ENCODE measurements around the gene C1orf52. TPM values are rescaled to one million over a fixed set of nuclear protein-coding genes. Genes with fewer than 3 reads are reported as not detected.

C1orf52 gene
- total RNA-seq, 1 experiment from 2014 or later, result 16.4 TPM

- DNase-seq, result peak; percentile 40
- no peak overlapping the region for H3K4me3 ChIP-seq
- no peaks in the 10 kb centered on the region for H3K9me3 ChIP-seq
- no peaks in the 10 kb centered on the region for H3K27me3 ChIP-seq
- no peaks in the 10 kb centered on the region for H3K36me3 ChIP-seq
Observed at GRCh38 chr1:85220756-85221201, 38.7 kb downstream of the C1orf52 start.

DNA sequence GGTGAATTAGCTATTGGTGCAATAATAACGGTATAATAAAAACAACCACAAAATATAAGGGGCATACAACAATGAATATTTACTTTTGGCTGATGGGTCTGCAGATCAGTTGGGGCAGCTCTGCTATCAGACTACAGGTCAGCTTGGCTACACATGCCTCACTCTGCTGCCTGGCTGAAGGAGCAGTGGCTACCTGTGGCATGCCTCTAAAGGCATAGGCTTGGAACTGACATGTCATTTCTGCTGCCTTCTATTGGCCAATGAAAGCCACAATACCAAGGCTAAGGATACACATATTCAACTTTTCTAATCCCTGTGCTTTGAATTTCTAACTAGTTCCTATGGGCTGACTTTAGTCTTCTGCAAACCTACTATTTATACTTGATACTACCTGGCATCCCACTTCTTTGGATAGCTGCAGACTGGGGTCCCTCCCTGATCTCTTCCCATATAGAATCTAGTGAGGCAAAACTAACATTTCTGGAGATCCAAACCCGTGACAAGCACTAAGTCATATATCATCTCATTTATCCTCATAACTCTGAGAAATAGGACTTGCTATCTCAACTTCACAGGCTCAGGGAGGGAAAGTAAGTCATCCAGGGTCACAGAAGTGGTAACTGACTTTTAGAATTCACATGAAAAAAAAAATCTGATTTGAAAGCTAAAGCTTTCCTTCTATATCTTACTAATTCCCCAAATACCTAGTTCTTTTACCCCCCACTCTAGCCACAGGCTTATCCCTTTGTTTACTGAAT, 39.4 kb downstream of the C1orf52 start:
- DNase-seq, result no peak
- Histone ChIP-seq H3K36me3 (no peaks in the 10 kb centered on the region), H3K4me3 (no peak overlapping the region), H3K9me3 (no peaks in the 10 kb centered on the region), H3K27me3 (no peaks in the 10 kb centered on the region)

- no peaks in the 10 kb centered on the region for H3K9me3 ChIP-seq
- H3K4me3 ChIP-seq, result no peak overlapping the region
- no peaks in the 10 kb centered on the region for H3K27me3 ChIP-seq
- DNase-seq, result no peak
- H3K36me3 ChIP-seq, result no peaks in the 10 kb centered on the region
Observed at GRCh38 chr1:85216697-85217096, 42.8 kb downstream of the C1orf52 start.

- DNase-seq, result no peak
- H3K4me3 ChIP-seq, result no peak overlapping the region
- no peaks in the 10 kb centered on the region for H3K9me3 ChIP-seq
- no peaks in the 10 kb centered on the region for H3K36me3 ChIP-seq
- no peaks in the 10 kb centered on the region for H3K27me3 ChIP-seq
Observed at GRCh38 chr1:85214654-85215053, 44.8 kb downstream of the C1orf52 start.

DNA sequence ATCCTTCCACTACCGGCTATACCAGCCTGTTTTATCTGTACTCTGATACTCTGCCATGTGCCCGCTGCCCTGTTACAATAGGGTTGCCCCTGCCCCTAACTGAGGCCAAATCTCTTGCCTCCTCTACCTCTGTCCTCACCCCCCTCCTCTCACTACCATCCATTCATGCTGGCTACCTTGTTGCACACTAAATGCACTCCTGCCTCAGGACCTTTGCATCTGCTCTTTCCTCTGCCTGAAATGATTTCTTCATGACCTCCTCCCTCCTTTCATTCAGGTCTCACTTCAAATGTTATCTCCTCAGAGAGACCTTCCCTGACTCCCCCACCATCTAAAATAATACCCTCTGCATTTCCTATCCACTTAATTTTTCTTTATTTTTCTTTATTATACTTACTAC, 51.0 kb downstream of the C1orf52 start:
- H3K27me3 ChIP-seq, result no peaks in the 10 kb centered on the region
- DNase-seq, result no peak
- H3K36me3 ChIP-seq, result no peaks in the 10 kb centered on the region
- H3K9me3 ChIP-seq, result no peaks in the 10 kb centered on the region
- no peak overlapping the region for H3K4me3 ChIP-seq

DNA sequence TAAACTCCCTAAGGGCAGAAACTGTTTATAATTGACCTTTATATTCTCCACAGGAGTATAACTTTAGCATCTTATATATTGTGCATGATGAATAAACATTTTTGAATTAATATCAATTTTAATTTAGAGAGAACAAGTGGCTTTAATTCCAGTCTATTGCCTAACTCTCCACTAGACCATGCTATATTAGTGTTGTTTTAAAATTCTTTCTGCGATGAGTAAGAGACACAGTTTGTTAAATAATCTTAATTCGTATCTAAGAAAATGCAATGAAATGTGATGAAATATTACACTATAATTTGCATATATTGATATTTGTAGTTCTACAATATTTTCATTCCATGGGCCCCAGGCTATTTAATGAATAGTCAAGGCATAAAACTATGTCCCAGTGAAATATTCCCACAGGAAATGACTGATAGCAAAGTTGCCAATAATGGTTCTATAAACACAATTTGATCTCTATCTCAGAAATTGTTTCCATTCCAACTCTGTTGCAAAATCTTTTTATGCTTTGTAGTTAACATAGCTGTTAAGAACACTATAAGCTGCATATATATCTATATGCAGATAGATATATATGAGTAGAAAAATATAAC, 55.8 kb downstream of the C1orf52 start:
- no peak overlapping the region for H3K4me3 ChIP-seq
- no peaks in the 10 kb centered on the region for H3K9me3 ChIP-seq

DNA sequence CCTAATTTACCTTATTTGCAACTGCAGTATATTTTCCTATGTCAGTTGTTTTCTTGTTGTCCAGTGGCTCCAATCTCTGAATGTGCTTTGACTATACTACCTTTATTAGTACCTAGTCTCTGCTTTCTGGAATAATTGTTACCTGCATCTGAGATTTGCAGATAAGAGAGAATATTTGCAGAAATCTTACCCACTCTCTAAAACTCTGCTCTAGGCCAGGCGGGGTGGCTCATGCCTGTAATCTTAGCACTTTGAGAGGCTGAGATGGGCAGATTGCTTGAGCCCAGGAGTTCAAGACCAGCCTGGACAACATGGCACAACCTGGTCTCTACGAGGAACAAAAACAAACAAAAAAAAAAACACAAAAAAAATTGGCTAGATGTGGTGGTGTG, 56.6 kb downstream of the C1orf52 start:
- H3K4me3 ChIP-seq, result no peak overlapping the region

More for the DNA sequence above, 55.8 kb downstream of the C1orf52 start:
- no peaks in the 10 kb centered on the region for H3K27me3 ChIP-seq
- no peaks in the 10 kb centered on the region for H3K36me3 ChIP-seq
- no peak for DNase-seq

DNA sequence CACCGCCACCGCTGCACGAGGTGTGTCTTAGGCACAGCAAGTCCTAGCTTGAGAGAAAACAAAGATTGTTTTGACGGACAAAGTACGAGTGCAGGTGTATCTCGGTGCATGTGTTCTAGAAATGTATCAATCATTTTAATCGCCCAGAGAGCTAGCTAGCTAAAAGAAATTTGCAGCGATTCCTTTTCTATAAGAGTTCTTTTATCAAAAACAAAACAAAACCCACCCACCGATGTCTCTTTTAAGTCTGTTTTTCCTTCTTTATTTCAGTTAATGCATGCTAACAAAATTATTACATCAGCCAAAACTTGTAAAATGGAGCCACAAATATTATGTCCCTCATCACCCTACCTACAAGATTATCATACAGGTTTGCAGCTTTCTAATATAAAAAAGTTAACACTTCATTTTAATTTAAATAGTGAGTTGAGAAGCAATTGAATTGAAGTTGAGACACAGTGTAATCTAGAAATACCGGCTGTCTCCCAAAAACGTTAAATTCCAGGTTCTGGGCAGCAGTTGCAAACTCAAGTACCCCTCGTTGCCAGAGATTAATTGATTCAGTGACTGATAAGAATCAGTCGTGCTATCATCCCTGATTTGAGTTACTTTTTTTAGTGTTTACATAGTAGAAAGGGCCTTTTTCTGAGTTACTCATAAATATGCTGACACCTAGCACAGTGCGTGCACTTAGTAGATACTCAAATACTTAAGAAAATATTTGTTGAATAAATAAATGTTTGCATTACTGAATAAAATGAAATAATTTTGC, 57.2 kb downstream of the C1orf52 start:
- H3K9me3 ChIP-seq, result no peaks in the 10 kb centered on the region
- no peak for DNase-seq
- H3K27me3 ChIP-seq, result no peaks in the 10 kb centered on the region
- H3K4me3 ChIP-seq, result peak overlapping the region; percentile 73
- H3K36me3 ChIP-seq, result no peaks in the 10 kb centered on the region

More for the DNA sequence above, 56.6 kb downstream of the C1orf52 start:
- Histone ChIP-seq H3K36me3 (no peaks in the 10 kb centered on the region), H3K9me3 (no peaks in the 10 kb centered on the region), H3K27me3 (no peaks in the 10 kb centered on the region)
- DNase-seq, result no peak

DNA sequence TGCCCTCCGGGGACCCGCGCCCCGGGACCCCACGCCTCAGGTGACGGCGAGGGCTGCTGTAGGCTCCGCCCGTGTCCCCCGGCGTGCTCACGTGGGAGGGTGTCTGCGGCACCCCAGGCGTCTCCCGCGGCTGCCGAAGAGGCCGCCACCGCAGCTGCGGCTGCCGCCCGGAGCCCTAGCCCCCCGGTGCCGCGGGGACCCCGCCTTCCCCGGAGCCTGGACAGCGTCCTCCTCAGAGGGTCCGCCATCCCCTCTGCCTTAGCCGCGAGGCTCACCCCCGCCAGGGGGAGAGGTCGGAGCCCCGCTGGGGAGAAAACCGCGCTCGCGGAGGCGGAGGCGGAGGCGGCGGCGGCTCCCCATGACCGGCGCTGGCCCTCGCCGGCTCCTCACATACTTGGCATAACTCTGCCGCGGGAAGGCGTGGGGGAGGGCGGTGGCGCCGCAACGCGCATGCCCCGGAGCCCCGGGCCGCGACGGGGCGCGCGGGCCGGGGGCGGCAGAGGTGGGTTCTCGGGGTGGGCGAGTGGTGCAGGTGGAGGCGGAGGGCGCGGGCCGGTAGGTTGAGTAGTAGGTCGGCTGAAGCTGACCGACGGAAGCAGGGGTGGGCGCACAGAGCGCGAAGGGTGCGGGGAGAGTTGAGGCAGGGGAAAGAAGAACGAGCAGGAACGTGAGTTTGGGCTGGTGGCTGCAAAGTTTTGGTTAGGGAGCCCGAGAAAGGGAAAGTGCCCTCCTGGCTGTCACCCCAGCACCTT, 57.9 kb downstream of the C1orf52 start:
- H3K4me3 ChIP-seq, result peak overlapping the region; percentile 73
- no peaks in the 10 kb centered on the region for H3K9me3 ChIP-seq
- peak; percentile 81 for DNase-seq
- no peaks in the 10 kb centered on the region for H3K27me3 ChIP-seq
- no peaks in the 10 kb centered on the region for H3K36me3 ChIP-seq

DNA sequence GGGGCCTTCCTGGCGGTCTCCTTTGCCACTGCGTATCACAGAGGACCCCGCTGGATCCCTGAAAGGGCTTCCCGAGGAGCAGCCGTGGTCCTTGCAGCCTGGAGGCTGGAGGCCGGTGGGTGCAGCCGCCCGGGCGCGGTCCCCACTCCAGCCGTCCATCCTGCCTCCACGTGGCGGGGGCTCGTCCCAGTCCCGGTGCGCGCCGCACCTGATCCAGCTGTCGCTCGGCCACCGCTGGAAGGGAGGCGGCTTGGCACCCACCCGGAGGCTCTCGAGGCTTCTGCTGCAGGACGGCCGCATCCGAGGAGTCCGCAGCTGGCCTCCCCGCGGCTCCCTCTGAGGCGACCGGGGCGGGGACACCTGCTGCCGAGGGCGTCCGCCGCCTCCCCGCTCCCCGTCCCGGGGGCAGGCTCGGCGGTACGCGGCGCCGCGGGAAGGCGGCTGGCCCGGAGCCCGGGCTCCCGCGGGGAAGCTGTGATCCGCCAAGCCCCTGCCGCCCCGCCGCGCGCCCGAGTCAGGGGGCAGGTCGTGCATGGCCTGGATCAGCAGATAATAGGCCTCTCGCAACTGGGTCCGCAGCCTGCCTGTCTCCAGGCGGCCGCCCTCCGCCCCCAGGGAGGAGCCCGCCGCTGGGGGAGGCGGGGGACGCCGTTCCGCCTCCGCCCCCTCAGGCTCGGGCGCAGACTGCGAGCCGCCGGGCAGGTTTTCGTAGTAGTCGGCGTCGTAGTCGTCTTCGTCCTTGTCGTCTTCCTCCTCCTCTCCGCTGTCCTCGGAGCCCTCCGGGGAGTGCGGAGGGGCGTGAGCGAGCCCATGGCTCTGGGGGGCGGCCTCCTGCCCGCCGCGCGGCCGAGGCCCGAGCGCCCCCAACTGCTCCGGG, 58.8 kb downstream of the C1orf52 start, which contains the start of gene SYDE2:
Gene SYDE2, minus strand, starts transcription at position 554 of the 877 bp plus-strand sequence. Its CDS starts 20 bp downstream, at position 534.
- Histone ChIP-seq H3K9me3 (no peaks in the 10 kb centered on the region), H3K4me3 (peak within 1 kb of the TSS; percentile 73), H3K27me3 (no peaks in the 10 kb centered on the region), H3K36me3 (no peaks in the 10 kb centered on the region)
- peak; percentile 85 for DNase-seq

Other genes with a start within 250 kb of the C1orf52 start
- 0.35 and 0.82 TPM in 2 replicates for gene MCOLN3, start 211.2 kb downstream of the C1orf52 start, total RNA-seq (2014; rRNA removed; shearing (Covaris generic); ENCODE audit: low replicate concordance)
- gene SYDE2, start 58.6 kb downstream of the C1orf52 start, total RNA-seq (2014; rRNA removed; shearing (Covaris generic); ENCODE audit: low replicate concordance), result 1.3 and 2.8 TPM in 2 replicates
- gene BCL10, start 17.0 kb upstream of the C1orf52 start, total RNA-seq (2014; rRNA removed; shearing (Covaris generic); ENCODE audit: low replicate concordance), result 11.3 and 24.9 TPM in 2 replicates
- 18.2 and 20.8 TPM in 2 replicates for gene DDAH1, start 205.5 kb upstream of the C1orf52 start, total RNA-seq (2014; rRNA removed; shearing (Covaris generic); ENCODE audit: low replicate concordance)